Measurements from ENCODE around the gene MYH11.

MYH11 gene

GRCh38 chr16:15708997-15709396 is 147.8 kb downstream of the MYH11 start:
- no peak for TF ChIP-seq CTCF (IDR thresholded peaks at IDR 0.05)
- no peak for TF ChIP-seq ZFX (IDR thresholded peaks at IDR 0.05; ENCODE audit: borderline replicate concordance)
- H3K27ac ChIP-seq: no peak overlapping the region

GRCh38 chr16:15708096-15708495 is 148.7 kb downstream of the MYH11 start:
- TF ChIP-seq ZFX (IDR thresholded peaks at IDR 0.05; ENCODE audit: borderline replicate concordance) (no peak), CTCF (IDR thresholded peaks at IDR 0.05) (no peak)

GRCh38 chr16:15707332-15707731 is 149.5 kb downstream of the MYH11 start:
- H3K27ac ChIP-seq: no peak overlapping the region
- TF ChIP-seq ZFX (IDR thresholded peaks at IDR 0.05; ENCODE audit: borderline replicate concordance) (no peak), CTCF (IDR thresholded peaks at IDR 0.05) (no peak)

More at GRCh38 chr16:15708096-15708495, 148.7 kb downstream of the MYH11 start:
- H3K27ac ChIP-seq: no peak overlapping the region

GRCh38 chr16:15705064-15705565 is 151.7 kb downstream of the MYH11 start:
- no peak for TF ChIP-seq ZFX (IDR thresholded peaks at IDR 0.05; ENCODE audit: borderline replicate concordance)
- TF ChIP-seq CTCF (IDR thresholded peaks at IDR 0.05): no peak
- H3K27ac ChIP-seq: no peak overlapping the region

- H3K27ac ChIP-seq: no peak overlapping the region
- TF ChIP-seq ZFX (IDR thresholded peaks at IDR 0.05; ENCODE audit: borderline replicate concordance): no peak
- peak; percentile 88 for TF ChIP-seq CTCF (IDR thresholded peaks at IDR 0.05)
These were observed 152.3 kb downstream of the MYH11 start for GRCh38 chr16:15704545-15704987.

GRCh38 chr16:15703029-15703736 is 153.6 kb downstream of the MYH11 start:
- no peak for TF ChIP-seq CTCF (IDR thresholded peaks at IDR 0.05)
- no peak for TF ChIP-seq ZFX (IDR thresholded peaks at IDR 0.05; ENCODE audit: borderline replicate concordance)
- H3K27ac ChIP-seq: no peak overlapping the region
